HG03060 (cell line): ENCODE results near the gene ACTA1.
"Not testable (repeated sequence)": the region's sequence is repeated elsewhere in the genome, so short reads cannot be mapped to it uniquely, and the experiment has no call there.

ENCODE experiments used
- ATAC-seq: cut with Tn5 transposase; IDR thresholded peaks from one replicate; pipeline ENCODE4 v1.9.1; 2021; ENCODE audit warnings: low read depth, moderate number of reproducible peaks; ENCODE audit not compliant: unreplicated experiment

Gene ACTA1

DNA sequence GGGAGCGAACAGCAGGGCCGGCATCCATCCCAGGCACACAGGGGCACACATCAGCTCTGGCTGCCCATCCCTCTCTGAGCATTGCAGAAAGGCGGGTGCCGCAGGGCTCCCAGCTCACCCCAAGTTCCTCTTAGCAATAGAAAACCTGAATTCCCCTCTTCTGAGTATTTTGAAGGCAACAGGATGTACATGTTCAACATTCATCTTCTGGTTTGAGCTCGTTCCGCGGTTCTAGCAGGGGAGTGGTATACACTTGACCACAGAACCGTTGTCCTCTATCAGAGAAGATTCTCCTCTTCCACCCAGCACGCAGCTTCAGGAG lies 23.6 kb downstream of the ACTA1 start:
- ATAC-seq: no peak

DNA sequence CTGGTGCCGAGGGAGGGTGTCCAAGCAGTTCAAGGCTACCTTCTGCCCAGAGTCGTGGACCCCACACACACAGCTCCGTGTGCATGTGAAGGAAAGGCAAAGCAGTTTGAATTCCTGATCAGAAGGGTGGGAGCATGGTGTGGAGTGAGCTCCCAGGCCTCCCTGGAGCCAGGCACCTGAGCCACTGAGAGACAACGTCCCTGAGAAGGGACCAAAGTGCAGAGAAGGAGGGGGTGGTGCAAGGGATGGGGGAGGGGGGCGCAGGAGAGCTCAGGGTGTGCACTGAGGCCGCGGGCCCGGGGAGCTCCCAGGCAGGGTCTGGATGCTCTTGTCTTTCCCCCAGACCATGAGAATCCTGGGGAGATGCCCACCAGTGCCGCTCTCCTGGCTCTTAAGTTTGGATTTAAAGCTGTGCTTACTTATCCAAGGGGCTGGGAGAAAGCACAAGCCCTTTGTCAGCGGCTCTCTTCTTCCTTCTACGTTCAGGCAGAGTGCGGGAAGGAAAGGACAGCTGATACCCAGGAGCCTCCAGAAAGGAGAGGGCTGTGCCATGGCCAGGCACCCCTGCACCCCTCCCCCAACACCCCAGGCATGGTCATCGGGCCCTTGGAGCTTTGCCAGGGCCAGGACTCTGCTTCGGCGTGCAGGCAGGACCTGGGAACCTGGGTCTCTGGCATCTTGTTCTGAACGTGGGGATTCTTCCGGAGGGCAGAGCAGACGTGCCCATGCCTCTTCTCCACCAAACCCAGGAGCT lies 24.1 kb downstream of the ACTA1 start:
- ATAC-seq: no peak

DNA sequence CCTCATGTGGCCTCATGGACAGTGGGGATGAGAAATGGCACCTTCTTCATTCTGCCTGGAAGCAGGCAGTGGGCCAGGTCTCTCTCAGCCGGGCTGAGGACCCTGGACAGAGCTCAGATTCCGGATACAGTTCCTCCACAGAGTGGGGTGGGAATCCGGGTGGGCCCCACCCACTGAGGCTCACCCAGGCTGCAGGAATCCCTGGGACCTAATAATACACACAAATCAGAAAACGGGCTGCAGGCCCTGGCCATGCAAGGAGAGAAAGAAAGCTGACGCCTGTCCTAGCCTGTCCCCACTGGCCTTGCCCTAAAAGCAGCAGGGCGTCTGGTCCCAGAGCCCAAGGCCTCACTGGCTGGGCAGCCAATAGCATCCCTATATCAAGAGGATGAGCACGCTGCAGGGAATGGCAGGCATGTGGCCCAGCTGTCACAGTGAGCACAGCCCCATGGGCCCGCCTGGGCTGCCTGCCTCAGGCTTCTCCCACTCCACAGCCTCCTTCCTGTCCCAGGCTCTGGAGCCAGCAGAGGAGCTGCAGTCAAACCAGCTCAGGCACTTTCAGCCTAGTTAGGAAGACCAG lies 25.3 kb downstream of the ACTA1 start:
- no peak for ATAC-seq

DNA sequence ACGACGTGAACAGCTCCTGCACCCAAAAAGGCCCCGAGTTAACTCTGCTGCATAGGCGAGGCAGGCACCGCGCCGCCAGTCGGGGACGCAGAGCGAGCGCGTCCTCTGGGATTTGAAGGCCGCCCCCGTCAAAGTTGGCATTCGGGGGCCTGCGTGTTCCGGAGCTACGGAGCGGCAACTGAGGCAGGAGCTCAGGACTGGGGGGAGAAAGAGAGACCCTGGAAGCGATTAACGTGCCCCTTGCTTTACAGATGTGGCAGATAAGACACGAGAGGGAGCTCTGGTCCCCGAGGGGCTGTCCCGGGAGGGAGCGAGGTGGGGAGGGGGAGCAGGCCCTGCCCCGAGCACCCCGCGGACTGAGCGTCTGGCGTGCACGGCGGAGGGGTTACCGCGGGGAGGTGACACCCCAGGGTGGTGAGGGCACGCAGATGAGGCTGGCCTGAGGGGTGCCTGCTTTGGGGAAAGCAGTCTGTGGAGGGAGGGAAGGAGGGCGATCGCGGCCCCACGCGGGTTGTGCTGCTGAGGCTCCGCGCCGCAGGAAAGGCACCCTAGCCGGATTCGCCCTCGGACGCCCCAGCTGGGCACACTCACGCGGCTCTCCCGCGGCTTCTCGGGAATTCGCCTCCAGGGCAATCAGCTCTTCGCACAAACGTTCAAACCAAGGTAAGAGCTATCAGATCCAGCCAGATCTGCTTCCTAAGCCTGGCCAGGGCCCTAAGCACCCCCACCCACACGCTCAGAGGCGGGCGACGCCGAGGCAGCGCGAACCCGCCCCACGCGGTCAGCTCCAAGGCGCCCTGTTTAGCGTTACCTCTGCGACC lies 26.5 kb downstream of the ACTA1 start:
- no peak for ATAC-seq

DNA sequence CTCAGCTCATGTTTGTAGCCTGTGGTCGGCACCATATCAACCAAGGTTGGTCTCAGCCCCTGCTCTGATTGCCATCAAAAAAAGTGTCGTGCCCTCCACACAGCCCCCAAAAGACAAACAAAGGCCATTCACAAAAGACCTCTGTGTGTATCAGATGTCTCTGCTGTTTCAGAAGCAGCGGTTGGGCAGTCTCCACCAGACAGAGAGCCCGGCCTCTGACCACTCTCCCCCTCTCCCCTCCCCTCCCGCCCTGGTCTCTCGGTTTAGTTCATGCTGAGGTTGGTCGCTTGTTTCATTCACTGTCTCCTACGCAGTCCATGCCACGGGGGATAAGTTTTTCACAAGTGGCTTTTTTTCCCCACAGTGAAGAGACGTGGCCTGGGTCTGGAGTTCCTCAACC lies 27.1 kb downstream of the ACTA1 start:
- ATAC-seq: no peak

DNA sequence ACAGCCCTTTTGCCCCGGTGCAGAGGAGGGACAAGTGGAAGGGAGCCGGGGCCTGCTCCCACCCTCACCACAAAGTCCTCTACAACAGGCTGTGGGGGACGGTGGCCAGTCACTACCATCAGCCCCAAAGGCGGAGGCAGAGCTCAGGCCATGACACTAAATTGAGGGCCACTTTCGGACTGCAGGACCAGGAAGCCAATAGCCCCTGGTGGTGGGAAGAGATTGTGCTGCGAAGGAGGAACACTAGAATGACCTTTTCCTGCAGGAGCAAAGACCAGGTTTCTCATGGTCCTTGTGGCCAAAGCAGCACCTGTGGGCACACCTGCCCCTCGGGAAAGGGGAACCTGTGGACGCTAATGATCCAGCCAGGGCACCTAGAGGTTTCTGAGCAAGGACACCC lies 30.3 kb downstream of the ACTA1 start:
- ATAC-seq: no peak

DNA sequence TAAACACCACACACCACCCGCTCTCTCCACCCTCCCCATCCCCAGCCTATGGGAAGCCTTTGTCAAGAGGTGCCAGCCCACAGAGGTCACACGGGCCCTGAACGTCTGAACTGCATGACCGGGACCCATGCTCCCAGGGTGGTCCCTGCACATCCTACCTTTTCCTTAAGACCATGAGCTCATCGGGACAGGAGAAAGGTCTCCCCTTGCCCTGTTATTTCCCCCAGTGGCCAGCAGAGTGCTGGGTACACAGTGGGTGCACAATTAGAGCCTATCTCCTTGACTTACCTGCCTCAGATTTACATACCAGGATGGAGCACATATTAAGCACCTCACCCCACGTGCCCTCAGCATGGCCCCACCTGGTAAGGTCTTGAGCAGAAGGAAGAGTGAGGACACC lies 30.9 kb downstream of the ACTA1 start:
- ATAC-seq: no peak

DNA sequence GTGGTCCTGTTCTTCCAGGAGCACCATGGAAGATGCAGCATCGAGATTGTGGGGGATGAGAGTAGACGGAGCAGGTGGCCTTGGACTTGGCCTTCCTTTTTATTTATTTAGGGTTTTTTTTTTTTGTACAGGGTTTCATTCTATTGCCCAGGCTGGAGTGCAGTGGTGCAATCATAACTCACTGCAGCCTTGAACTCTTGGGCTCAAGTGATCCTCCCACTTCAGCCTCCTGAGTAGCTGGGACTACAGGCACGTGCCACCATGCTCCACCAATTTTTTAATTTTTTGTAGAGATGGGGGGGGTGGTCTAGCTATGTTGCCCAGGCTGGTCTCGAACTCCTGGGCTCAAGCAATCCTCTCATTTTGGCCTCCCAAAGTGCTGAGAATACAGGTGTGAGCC lies 31.6 kb downstream of the ACTA1 start:
- ATAC-seq: not testable (repeated sequence)

DNA sequence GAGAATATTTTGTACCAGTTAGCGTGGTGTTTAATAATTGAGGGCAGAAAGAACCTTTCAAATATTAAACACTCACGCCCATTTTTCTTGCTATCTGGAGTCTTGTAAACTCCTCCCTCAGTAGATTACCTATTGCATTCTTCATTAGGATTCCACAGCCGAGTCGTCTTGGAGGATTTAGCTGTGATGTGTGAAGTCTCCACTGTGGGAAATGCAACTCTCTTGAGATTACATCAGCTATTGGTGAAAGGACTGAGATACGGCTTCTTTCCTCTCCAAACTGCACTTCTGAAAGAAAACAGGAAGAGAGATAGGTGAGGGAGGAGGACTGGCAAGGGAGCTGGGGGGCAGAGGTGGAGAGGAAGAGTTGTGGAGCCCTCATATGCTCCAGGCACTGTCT lies 36.1 kb downstream of the ACTA1 start:
- ATAC-seq: no peak

DNA sequence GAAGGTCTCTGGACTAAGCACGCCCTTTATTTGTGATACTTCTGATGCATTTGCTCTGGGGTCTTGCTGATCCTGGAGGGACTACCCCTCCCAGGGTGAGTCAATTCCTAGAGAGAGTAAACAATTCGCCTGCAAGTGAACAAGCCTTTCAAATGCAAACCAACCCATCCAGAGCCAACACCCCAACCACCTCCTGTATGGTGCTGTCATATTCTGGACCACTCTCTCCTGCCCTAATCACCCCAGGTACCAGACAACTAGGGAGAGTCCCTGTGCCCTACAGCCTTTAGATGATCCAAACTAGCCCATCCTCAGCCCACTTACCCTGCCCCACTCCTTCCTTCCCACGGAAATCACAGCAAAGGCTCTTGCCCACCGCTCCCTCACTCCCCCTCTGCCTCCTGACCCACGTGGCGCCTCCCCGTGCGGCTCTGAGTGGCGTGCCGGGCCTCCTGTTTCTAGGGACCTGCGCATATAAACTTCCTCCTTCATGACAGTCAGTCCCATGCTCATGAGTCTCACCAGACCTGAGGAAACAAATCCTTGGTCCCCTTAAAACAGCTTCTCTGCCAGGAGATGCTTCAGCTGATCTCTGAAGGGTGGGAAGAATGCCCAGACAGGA lies 37.2 kb downstream of the ACTA1 start:
- ATAC-seq: no peak

DNA sequence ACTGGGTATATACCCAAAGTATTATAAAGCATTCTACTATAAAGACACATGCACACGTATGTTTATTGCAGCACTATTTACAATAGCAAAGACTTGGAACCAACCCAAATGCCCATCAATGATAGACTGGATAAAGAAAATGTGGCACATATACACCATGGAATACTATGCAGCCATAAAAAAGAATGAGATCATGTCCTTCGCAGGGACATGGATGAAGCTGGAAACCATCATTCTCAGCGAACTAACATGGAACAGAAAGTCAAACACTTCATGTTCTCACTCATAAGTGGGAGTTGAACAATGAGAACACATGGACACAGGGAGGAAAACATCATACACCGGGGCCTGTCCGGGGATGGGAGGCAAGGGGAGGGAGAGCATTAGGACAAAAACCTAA lies 39.4 kb downstream of the ACTA1 start:
- ATAC-seq: not testable (repeated sequence)

DNA sequence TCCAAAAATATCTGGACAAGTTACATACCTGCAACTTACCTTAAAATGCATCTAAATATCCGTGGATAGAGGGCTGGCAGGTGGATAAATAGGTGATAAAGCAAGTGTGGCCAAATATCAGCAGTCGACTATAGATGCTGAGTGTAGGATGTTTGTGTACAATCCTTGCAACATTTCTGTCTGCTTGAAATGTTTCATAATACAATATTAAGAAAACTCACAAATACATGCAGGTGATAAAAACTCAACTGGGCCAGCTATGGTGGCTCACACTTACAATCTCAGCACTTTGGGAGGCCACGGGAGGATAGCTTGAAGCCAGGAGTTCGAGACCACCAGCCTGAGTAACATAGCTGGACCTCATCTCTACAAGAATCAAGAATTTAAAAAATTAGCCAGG lies 41.0 kb downstream of the ACTA1 start:
- ATAC-seq: no peak

DNA sequence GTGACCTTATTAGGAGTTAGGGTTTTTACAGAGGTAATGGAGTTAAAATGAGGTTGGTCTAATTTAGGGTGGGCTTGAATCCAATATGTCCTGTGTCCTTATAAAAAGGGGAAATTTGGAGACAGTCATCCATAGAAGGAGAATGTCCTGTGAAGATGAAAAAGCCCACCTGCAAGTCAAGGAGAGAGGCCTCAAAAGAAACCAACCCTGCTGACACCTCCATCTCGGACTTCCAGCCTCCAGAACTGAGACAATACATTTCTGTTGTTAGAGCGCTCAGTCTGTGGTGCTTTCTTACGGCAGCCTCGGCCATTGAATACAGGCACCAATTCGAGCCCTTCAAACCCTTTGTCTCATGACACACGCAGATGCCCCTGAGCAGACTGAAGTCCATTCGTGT lies 43.8 kb downstream of the ACTA1 start:
- no peak for ATAC-seq

DNA sequence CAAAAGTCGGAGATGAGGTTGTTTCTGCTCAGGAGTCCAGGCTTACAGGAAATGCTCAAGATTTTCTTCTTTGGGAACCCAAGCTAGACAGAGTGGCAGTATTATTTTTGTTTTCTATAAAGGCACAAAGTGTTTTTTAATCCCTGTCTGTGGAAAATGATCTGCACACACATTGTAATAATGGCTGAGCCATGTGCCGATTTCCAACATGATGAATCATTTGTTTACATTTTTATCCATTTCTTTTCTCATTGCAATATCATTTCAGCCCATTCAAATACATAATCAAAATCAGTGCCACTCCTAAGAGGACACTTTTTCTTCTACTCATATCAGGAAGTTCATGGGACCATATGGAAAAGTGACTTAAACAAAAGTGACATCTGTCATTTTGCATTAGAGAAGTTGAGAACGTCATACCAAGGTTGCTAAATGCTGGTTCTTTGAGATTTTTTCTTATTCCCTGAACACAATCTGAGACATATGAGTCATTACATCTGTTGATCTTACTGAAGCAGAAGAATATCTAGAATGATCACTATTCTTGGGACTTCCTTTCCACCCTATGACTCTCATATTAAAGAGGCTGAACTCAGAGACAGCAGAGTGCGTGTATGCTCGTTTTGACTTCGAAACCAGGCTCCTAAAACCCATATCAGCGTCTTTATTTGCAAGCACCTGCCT lies 44.9 kb downstream of the ACTA1 start:
- no peak for ATAC-seq

DNA sequence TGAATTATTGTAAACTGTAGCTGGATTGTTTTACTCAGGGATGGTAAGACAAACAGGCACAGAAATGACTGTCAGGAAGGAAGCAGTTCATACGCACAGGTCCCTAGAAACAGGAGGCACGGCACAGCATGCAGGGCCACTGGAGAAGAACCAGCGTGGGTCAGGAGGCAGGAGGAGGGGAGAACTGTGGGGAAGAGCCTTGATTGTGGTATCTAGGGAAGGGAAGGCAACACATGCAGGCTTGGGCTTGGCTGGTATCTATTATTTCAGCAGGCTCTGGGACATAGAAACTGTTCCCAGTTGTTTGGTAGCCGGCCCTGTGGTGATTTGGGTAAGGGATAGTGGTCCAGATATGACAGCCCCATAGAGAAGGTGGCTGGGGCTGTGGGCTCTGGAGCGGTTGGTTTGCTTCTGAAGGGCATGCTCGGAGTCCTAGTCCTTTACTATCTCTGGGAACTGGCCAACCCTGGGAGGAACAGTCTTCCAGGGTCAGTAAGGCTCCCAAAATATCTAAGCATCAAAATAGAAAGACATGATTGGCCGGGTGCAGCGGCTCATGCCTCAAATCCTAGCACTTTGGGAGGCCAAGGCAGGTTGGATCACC lies 47.9 kb downstream of the ACTA1 start:
- no peak for ATAC-seq

DNA sequence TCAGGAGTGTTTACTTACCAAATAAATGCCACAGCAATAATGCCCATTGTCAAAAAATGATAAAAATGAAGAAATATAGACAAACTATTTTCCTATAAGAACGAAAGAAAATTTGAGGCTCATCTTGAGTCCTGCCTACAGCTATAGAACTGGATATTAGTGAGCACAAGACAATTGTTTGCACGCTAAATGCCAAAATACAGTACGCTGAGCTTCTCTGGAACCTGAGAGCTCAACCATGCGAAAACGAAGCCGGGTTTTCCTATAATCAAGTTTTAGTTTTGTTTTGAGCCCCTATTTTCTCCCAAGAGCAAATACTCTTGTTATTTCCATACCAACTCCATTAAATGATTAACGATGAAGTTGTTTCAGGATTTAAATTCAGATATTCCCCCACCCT lies 49.1 kb downstream of the ACTA1 start:
- no peak for ATAC-seq

DNA sequence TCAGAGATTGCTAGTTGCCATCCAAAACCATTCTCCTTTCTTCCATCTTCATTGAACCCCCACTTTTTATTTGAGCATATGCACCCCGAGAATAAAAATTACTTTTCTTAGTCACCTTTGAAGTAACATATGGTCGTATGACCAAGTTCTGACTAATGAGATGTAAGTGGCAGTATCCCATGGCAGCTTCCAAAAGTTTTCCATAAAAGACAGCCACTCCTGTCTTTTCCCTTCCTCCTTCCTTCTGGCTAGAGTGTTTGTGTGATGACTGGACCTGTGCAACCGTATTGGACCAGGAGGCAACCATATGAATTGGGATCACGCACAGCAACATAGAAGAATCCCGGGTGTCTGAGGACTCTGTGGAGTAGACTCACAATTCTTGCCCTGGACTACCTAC lies 49.9 kb downstream of the ACTA1 start:
- ATAC-seq: no peak

DNA sequence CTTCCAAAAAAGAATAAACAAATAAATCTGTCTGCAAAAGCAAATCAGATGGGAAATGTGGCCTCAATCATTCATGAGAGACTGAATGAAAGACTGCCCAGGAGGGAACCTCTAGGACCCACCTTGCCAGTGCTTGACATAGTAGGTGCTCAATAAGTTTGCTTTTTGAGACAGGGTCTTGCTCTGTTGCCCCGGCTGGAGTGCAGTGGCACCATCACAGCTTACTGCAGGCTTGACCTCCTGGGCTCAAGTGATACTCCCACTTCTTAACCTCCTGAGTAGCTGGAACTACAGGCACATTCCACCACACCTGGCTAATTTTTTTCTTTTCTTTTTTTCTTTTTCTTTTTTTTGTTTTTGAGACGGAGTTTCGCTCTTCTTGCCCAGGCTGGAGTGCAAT lies 50.7 kb downstream of the ACTA1 start:
- ATAC-seq: no peak
